ENCODE results near the gene TRPV2.
A peak's percentile ranks its signal among the peaks of the same experiment; 100 is the strongest.

Gene TRPV2

GRCh38 chr17:16460796-16461605 lies 45.6 kb downstream of the TRPV2 start:
- no peak for DNase-seq

- DNase-seq: no peak
These were observed 46.2 kb downstream of the TRPV2 start for GRCh38 chr17:16461606-16461866.

- no peak for DNase-seq
These were observed 46.9 kb downstream of the TRPV2 start for GRCh38 chr17:16462070-16462864.

- DNase-seq: peak; percentile 66
These were observed 48.3 kb downstream of the TRPV2 start for GRCh38 chr17:16463358-16464302.

- DNase-seq: no peak
These were observed 49.1 kb downstream of the TRPV2 start for GRCh38 chr17:16464303-16465051.

GRCh38 chr17:16465052-16465312 lies 49.6 kb downstream of the TRPV2 start:
- no peak for DNase-seq

- DNase-seq: no peak
These were observed 50.5 kb downstream of the TRPV2 start for GRCh38 chr17:16465861-16466338.

GRCh38 chr17:16466407-16466806 lies 51.0 kb downstream of the TRPV2 start:
- DNase-seq: no peak

GRCh38 chr17:16467044-16467443 lies 51.7 kb downstream of the TRPV2 start:
- DNase-seq: no peak

GRCh38 chr17:16467886-16468285 lies 52.5 kb downstream of the TRPV2 start:
- DNase-seq: no peak

GRCh38 chr17:16468428-16468992 lies 53.1 kb downstream of the TRPV2 start:
- no peak for DNase-seq

GRCh38 chr17:16470265-16470664 lies 54.9 kb downstream of the TRPV2 start:
- peak; percentile 31 for DNase-seq

GRCh38 chr17:16471295-16471694 lies 55.9 kb downstream of the TRPV2 start:
- DNase-seq: no peak

GRCh38 chr17:16472539-16472938 lies 57.2 kb downstream of the TRPV2 start:
- DNase-seq: no peak

GRCh38 chr17:16473044-16474011 lies 58.0 kb downstream of the TRPV2 start:
- DNase-seq: no peak

GRCh38 chr17:16474012-16474725 lies 58.8 kb downstream of the TRPV2 start:
- no peak for DNase-seq

GRCh38 chr17:16475179-16475704 lies 59.9 kb downstream of the TRPV2 start:
- no peak for DNase-seq

- DNase-seq: no peak
These were observed 61.9 kb downstream of the TRPV2 start for GRCh38 chr17:16477255-16477654.

GRCh38 chr17:16477666-16478065 lies 62.3 kb downstream of the TRPV2 start:
- no peak for DNase-seq

- DNase-seq: no peak
These were observed 63.3 kb downstream of the TRPV2 start for GRCh38 chr17:16478649-16479048.

All from NCI-H1092 treated with DMSO at 0.1 percent for 48 hours (cell line).